AG09319 (cell line): ENCODE data around the gene ZKSCAN1.
"Not testable (repeated sequence)": the region's sequence is repeated elsewhere in the genome, so short reads cannot be mapped to it uniquely, and the experiment has no call there.

Source experiments
- DNase-seq: peaks from one replicate; pipeline ENCODE4 v3.0.0-alpha.2; 2010; ENCODE audit warnings: low read depth; ENCODE audit errors: extremely low read depth
- CTCF ChIP-seq: IDR thresholded peaks from 2 replicates; pipeline ENCODE4 v1.5.1; 2011; ENCODE audit warnings: low read depth, mild to moderate bottlenecking, inconsistent platforms, low read length, moderate library complexity

The ZKSCAN1 gene

DNA sequence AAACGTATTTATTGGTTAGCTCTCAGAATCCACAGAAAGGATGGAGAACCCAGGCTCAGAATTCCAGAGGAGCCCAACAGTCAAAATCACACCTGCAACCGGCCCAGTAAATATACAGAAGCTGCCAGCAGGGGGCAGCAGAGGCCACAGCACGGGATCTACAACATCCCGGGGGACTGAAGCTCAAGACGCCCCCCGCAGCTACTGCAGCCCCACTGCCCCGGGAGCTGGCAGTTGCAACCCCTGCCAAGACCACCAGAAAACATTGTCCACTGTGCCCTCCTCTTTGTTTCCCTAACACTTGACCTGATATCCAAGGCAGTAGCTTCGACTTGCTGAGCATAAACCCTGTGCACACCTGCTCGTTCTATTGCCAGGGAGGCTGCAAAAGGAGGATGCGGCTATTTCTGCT is 35.6 kb upstream of the ZKSCAN1 start:
- peak; percentile 45 for TF ChIP-seq CTCF
- not testable (repeated sequence) for DNase-seq

DNA sequence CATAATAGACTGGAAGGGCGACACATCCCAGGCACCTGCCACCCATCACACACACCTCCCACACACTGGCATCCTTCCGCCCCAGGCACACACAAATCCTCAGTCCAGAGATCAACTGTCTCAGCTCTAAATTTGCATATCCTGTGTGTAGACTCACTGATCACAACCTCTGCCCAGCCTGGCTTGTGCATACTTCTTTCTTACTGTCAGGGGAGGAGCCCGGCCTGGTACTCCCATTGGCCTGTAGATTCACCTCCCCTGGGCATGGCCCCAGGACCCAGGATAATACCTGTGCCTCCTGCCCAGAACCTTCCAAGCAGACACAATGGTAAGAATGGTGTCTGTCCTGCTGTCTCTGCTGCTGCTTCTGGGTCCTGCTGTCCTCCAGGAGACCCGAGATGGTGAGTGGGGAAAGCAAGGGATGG is 34.9 kb upstream of the ZKSCAN1 start:
- DNase-seq: not testable (repeated sequence)

- not testable (repeated sequence) for DNase-seq
Measured at GRCh38 chr7:99981066-99981465, 34.3 kb upstream of the ZKSCAN1 start.

- DNase-seq: no peak
- no peak for TF ChIP-seq CTCF
Measured at GRCh38 chr7:99984593-99984992, 30.8 kb upstream of the ZKSCAN1 start.

GRCh38 chr7:99987306-99987705 is 28.1 kb upstream of the ZKSCAN1 start:
- DNase-seq: not testable (repeated sequence)

DNA sequence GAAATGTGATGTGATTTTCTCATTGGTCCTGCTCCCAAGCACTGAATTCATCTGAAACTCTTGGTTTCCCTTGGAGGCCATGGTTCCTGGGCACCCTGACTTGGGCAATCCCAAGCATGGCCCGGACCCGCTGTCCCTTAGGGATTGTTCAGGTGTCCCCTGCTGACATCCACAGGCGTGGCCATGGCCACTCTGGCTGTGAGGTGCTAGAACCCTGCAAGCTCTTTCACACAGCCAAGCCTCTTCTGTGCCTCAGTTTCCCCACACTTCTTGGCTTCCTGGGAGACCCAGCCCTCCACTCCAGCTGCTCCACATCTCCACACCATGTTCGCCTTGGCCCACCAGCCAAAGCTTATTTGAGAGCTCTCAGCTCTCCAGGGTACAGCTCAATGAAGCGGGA is 27.6 kb upstream of the ZKSCAN1 start:
- DNase-seq: no peak
- TF ChIP-seq CTCF: no peak

GRCh38 chr7:99990460-99990852 is 24.9 kb upstream of the ZKSCAN1 start:
- DNase-seq: no peak

GRCh38 chr7:99991543-99991942 is 23.9 kb upstream of the ZKSCAN1 start:
- not testable (repeated sequence) for DNase-seq

More at GRCh38 chr7:99990460-99990852, 24.9 kb upstream of the ZKSCAN1 start:
- TF ChIP-seq CTCF: no peak

DNA sequence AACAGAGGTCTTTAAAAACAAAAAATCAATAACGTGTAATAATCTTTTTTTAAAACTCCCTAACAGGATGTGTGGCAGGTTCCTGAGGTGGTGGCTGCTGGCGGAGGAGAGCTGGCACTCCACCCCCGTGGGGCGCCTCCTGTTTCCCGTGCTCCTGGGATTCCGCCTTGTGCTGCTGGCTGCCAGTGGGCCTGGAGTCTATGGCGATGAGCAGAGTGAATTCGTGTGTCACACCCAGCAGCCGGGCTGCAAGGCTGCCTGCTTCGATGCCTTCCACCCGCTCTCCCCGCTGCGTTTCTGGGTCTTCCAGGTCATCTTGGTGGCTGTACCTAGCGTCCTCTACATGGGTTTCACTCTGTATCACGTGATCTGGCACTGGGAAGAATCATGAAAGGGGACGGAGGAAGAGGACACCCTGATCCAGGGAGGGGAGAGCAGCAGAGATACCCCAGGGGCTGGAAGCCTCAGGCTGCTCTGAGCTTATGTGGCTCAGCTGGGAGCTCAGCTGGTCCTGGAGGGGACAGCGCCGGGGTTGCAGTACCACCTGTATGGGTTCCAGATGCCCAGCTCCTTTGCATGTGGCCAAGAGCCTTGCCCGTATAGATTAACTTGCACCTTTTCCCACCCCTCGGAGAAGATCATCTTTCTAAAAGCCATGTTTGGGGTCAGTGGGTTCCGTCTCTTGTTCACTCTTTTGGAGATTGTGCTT is 22.9 kb upstream of the ZKSCAN1 start:
- TF ChIP-seq CTCF: no peak
- DNase-seq: no peak
